ENCODE data around the gene KANK4.
A peak's percentile ranks its signal among the peaks of the same experiment; 100 is the strongest.

Gene KANK4

GRCh38 chr1:62318756-62319544, at the start of gene KANK4:
Gene KANK4 (minus strand): TSS chr1:62319434. CDS start chr1:62281564, 37,870 bp downstream.
- no peak for DNase-seq

DNA sequence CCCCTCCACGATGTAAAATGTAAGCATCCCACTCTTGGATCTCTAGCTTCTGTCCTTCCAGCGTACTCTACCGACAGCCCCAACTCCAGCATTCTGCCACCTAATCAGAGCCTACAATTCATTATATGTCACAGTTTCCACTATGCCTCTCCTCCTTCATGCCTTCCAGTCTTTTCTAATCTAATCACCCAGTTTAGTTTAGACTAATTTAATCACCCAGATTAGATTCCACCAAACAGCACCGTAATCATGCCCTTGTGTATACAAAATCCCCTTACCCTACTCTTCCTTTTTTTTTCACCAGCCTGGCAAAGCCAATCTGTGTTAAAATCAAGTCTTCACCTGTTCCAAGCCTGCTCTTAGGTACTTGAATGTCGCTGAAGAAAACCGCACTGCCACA, 49.8 kb upstream of the KANK4 start:
- no peak for DNase-seq

- no peak for DNase-seq
Observed at GRCh38 chr1:62367005-62367557, 47.8 kb upstream of the KANK4 start.

DNA sequence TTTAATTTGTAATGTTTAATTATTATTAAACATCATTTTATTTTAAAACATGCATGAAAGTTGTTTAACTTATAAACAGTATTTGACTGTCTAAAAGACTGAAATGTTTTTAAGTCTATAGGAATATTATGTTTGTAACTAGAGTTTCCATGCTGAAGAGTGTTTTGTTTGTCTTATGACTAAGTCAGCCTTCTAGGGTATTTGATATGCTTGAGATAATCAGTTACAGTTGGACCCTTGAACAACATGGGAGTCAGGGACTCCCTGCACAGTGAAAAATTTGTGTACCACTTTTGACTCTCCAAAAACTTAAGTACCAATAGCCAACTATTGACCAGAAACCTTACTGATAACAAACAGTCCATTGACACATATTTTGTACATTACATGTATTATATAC, 45.5 kb upstream of the KANK4 start:
- no peak for DNase-seq

- no peak for DNase-seq
Observed at GRCh38 chr1:62362926-62363325, 43.7 kb upstream of the KANK4 start.

- DNase-seq: no peak
Observed at GRCh38 chr1:62362061-62362917, 43.1 kb upstream of the KANK4 start.

- no peak for DNase-seq
Observed at GRCh38 chr1:62361431-62361830, 42.2 kb upstream of the KANK4 start.

GRCh38 chr1:62358665-62359373, 39.6 kb upstream of the KANK4 start:
- no peak for DNase-seq

- DNase-seq: no peak
Observed at GRCh38 chr1:62357916-62358315, 38.7 kb upstream of the KANK4 start.

DNA sequence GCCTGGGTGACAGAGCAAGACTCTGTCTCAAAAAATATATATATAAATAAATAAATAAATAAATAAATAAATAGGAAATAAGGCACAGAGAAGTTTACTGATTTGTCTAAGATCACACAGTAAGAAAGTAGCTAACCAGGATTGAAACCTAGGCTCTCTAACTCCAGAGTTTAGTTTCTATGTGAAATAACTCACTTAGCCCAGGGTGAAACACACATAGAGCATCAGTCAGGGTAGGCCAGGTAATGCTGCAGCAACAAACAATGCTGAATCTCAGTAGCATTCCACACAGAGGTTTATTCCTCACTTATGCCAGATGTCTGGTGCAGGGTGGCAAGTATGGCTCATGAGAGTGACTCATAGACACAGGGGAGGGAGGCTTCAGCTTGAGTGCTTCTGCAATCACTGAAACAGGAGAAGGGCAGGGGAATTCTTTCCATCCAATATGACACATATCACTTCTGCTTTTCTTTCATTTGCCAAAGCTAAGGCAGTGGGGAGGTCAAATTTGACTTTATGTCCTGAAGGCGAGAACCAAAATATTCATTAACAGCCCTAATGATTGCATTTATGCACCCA, 37.1 kb upstream of the KANK4 start:
- DNase-seq: peak; percentile 87

GRCh38 chr1:62355095-62355494, 35.9 kb upstream of the KANK4 start:
- no peak for DNase-seq

DNA sequence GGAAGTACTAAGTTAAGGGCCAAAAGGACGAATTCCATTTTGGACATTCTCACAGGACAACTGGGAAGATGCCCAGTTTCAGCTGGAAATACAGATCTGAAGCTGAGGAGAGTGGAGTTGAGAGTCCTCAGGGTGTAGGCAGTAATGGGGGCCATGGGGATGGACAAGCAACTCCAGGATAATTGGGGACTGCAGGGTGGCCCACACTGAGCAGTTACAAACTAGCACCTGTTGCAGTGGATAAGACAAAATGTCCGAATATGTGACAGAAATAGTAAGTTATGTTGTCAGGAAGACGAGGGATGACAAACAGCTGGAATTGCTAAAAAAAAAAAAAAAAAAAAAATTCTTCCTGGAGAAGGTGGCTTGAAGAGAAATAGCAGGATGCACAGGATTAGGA, 34.6 kb upstream of the KANK4 start:
- DNase-seq: no peak

DNA sequence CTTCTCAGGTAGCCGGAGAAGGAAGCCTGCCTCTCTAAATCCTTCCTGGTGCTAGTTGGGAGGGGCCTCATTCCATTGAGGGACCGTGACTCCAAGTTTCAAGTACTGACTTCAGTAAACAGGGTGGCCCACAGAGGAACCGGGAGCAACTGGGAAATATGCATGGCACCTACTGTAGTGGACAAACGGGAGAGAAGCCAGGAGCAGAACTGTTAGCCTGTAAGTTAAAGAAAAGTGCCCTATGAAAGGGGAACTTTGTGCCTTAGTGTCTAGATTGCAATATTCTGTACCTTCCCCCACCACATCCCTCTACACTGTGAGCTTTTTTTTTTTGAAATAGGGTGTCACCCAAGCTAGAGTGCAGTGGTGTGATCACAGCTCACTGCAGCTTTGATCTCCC, 33.2 kb upstream of the KANK4 start:
- DNase-seq: no peak

DNA sequence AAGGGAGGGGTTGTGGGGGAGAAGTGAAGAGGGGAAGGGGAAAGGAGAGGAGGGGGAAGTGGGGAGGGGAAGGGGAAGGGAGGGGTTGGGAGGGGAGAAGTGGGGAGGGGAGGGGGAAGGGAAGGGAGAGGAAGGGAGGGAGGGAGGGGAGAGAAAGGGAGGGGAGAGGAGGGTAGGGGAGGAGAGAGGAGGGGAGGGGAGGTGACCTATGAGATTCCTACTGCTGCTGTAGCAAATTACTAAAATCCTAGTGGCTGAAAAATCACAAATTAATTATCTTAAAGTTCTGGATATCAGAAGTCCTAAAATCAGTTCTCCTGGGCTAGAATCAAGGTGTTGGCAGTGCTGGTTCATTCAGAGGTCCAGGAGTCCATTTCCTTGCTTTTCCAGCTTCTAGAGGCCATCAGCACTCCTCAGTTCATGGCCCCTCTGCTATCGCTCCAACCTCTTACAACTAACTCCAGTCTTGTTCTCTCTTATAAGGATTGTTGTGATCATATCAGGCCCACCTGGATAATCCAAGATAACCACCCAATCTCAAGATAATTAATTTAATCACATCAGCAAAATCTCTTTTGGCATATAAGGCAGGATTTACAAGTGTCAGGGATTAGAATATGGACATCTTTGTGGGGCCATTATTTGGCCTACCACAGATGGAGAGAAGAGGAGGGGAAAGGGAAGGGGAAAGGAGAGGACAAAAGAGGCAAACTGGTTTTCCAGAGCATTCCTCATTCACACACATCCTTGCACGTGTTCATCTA, 30.4 kb upstream of the KANK4 start:
- DNase-seq: no peak

- no peak for DNase-seq
Observed at GRCh38 chr1:62346886-62347285, 27.7 kb upstream of the KANK4 start.

DNA sequence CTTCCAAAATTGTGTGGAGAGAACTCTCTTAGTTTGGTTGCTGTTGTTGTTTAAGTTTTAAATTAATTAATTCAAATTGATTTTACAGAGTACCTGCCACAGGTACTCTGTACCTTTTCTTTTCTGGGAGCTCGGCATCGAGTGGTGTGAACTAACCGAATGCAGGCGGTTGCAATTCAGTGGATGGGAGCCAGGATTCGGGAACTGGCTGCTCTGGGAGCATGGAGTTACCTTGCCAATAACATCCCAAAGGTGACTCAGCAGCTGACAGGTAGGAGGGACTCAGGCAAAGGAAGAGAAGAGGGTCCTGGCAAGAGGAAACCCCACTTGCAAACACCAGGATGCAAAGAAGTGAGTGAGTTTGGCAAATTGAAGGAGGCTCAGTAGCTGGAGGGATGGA, 24.7 kb upstream of the KANK4 start:
- DNase-seq: no peak

DNA sequence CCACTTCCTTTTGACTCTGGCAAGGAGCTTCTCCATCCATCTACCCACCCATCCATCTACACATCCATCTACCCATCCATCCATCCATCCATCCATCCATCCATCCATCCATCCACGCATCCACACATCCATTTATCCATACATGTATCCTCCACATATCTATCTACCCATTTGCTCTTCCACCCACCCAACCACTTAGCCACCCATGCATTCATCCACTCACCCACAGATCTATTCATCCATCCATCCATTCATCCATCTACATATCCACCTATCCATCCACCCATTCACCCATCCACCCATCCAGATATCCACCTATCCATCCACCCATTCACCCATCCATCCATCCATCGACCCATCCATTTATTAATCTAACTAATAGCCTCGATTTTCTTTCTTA, 23.0 kb upstream of the KANK4 start:
- no peak for DNase-seq

DNA sequence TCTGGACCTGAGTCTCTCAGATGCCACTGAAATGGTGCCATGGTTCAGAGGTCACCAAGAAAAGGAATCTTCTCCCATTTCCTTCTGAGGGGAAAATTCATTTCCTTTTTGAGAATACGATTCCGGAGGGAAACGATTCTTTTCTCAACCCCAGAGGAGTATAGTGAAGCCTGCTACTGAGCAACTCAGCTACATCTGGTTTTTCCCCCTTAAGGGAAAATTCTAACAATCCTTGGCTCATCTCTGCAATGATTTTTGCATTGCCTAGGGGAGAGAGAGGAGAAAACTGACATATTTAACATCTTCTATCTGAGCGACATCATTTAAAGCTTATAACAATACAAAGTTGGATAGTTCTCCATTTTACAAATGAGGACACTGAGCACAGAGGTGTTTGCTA, 22.4 kb upstream of the KANK4 start:
- DNase-seq: no peak

DNA sequence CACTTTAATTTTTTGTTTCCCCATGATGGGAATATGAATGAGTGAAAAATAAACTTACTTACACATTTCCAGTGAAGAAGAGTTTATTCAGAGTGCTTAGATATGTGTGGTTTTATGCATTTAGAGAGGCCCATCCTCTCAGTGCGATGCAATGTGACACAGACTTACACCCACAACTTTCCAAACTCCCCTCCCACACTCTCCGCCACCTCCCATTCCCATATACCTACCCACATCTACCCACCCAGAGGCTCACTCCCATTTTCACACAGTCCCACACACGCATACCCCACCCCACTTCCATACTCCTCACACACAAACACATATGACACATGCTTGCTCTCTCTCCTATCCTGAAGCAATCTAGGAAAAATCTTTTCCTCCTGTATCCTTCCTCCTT, 21.9 kb upstream of the KANK4 start:
- DNase-seq: no peak

DNA sequence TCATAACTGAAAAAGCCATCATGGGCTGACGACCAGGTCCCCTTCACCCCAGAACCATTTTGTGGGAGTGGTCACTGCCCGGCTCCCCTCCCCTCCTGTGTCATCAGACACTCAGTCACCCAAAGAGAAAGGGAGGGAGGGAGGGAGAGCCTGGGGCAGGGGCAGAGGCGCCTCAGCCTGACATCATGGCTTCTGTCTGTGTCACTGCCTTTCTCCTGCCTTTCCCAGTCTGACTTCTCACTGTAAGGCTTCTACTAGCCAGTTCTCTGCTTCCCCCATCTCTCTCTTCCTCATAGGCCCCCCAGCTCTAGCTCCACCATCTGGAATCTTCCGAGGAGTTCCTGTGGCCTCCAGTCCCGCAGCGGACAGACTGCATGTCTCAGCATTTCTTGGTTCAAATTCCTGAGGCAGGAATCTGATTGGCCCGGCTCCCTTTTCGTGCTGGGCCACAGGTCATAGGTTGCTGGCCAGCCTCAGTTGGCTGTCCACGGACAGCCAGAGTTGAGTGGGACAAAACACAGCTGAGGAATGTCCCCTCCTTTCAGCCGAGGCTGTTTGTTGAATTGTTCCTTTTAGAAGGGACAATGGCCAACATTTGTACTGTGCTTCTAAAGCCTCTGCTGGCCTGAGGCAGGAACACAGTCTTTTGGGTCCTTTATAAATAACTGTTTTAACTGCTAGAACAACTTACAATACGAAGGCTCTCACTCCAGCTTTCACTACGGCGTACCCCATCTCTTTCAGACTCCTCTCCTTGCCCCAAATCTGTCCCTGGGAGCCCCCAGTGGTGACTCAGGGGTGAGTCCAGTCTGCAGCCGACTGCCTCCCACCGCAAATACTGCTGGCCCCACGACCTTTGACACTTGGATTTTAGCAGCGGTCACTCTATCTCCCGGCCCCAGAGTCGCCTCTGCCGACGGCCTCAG, 18.7 kb upstream of the KANK4 start:
- no peak for DNase-seq
